GM19467 (cell line): ENCODE data around the gene ZNF618.

Source experiments
- ATAC-seq: cut with Tn5 transposase; IDR thresholded peaks from one replicate; pipeline ENCODE4 v1.9.1; 2021; ENCODE audit warnings: mild to moderate bottlenecking, moderate library complexity; ENCODE audit not compliant: unreplicated experiment

Gene ZNF618

GRCh38 chr9:114092336-114092735 lies 216.2 kb downstream of the ZNF618 start:
- ATAC-seq: no peak

GRCh38 chr9:114093031-114093471 lies 216.9 kb downstream of the ZNF618 start:
- no peak for ATAC-seq

GRCh38 chr9:114093761-114094505 lies 217.8 kb downstream of the ZNF618 start:
- ATAC-seq: no peak

- no peak for ATAC-seq
Measured at GRCh38 chr9:114094971-114095370, 218.9 kb downstream of the ZNF618 start.

- ATAC-seq: no peak
Measured at GRCh38 chr9:114096041-114096511, 220.0 kb downstream of the ZNF618 start.

- ATAC-seq: no peak
Measured at GRCh38 chr9:114096866-114097612, 220.9 kb downstream of the ZNF618 start.

- no peak for ATAC-seq
Measured at GRCh38 chr9:114097613-114098020, 221.5 kb downstream of the ZNF618 start.

GRCh38 chr9:114098021-114098935 lies 222.2 kb downstream of the ZNF618 start:
- ATAC-seq: no peak

- ATAC-seq: no peak
Measured at GRCh38 chr9:114098936-114099668, 223.0 kb downstream of the ZNF618 start, which contains the start of gene KIF12. Gene KIF12, minus strand, starts transcription at chr9:114099292. Its CDS starts 16 bp downstream, at chr9:114099276.

GRCh38 chr9:114099669-114100270 lies 223.7 kb downstream of the ZNF618 start:
- ATAC-seq: no peak

GRCh38 chr9:114100536-114100935 lies 224.4 kb downstream of the ZNF618 start:
- ATAC-seq: no peak

- ATAC-seq: no peak
Measured at GRCh38 chr9:114102484-114102883, 226.4 kb downstream of the ZNF618 start.

GRCh38 chr9:114105236-114105635 lies 229.1 kb downstream of the ZNF618 start:
- ATAC-seq: no peak
